Activated CD8-positive, alpha-beta memory T cell treated with anti-CD3 and anti-CD28 coated beads for 24 hours (primary cell): ENCODE results near the gene HTR3C.
"Not testable (repeated sequence)": the region's sequence is repeated elsewhere in the genome, so short reads cannot be mapped to it uniquely, and the experiment has no call there.

ENCODE experiments used
- DNase-seq: peaks from one replicate; pipeline ENCODE4 v3.0.0-alpha.2; 2020

Gene HTR3C

DNA sequence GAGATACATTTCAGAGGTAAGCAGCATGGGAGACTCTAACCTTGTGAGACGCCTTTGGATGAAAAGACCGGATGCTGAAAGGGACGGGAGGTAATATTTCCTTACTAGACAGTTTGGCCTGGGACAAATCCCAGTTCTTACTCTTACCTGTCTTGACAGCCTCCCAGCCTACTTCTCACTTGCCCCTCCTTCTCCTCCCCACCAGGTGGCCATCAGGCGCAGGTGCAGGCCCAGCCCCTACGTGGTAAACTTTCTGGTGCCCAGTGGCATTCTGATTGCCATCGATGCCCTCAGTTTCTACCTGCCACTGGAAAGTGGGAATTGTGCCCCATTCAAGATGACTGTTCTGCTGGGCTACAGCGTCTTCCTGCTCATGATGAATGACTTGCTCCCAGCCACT is 15.0 kb upstream of the HTR3C start:
- DNase-seq: no peak

DNA sequence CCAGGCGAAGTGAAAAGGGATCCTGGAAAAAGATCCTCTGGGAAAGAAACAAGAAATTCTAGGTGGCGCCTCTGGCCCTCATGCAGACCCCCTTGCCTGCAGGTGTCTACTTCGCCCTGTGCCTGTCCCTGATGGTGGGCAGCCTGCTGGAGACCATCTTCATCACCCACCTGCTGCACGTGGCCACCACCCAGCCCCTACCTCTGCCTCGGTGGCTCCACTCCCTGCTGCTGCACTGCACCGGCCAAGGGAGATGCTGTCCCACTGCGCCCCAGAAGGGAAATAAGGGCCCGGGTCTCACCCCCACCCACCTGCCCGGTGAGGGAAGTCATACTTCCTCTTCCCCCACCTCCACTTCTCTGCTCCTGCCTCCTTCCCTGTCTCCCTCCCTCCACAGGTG is 14.5 kb upstream of the HTR3C start:
- not testable (repeated sequence) for DNase-seq

DNA sequence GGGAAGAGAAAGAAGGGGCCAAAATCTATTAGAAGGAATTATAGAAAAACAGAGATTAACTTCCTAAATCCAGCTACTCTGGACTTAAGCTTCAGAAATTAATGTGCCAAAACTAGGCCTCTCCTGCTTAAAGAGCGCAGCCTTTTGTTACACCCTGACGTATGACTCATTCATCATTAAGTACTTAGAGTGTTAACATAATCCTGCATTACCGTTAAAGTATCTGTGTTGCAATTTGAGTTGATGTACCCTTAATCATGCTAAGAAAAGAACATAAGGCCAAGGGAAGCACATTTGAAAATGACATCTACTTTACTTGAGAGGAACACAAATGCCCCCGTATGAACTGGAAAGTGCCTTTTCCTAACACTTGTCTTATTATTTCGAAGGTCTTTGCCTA is 13.4 kb upstream of the HTR3C start:
- no peak for DNase-seq

DNA sequence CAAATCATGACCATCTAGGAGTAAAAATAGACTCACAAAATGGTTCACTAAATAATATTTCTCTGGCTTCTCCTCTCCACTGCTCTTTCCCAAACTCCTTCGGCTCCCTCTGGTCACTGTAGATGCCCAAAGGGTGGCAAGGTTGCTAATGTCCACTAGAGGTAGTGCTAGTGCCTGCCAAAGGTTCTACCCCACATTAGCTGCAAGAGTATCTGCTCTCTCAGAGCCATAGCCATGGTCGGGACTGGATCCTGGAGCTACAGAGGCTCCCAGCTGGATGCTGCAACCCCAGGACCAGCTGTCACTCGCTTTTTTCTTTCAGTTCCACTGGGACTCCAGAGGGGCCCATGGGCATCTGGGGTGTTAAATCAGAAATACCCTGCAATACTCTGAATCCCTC is 12.8 kb upstream of the HTR3C start:
- DNase-seq: no peak

DNA sequence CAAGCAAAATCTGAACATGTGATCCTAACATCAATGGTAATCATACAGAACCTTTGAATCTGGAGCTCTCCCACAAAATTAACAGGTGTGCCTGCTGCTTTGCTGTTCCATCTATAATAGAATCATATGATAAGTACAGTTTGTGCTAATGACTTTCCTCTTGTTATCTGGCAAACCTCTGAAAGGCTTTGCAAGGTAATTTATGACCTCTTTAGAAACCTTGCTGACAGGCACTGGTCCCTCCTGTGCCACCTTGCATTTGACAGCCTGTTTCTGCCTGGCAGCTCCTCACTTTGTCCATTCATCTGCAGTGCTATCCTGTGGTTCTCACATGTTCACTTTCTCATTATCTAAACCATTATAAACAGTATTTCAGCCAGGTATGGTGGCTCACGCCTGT is 10.2 kb upstream of the HTR3C start:
- no peak for DNase-seq

DNA sequence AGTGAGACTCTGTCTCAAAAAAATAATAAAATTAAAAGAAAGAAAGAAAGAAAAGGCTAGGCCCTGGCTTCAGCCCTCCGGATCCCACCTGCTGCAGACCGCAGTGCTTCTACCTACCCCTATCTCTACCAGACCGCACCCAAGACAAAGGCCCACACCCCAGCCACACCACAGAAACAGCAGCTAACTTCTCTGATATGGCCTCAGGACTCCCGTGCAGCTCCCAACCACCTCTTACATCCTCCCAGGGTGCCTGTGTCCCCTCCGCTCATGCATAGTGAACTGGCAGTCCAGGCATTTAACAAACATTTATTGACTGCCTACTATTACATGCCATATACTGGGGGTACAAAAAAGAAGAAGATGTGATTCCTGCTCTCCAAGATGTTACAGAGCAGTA is 6.9 kb upstream of the HTR3C start:
- no peak for DNase-seq

DNA sequence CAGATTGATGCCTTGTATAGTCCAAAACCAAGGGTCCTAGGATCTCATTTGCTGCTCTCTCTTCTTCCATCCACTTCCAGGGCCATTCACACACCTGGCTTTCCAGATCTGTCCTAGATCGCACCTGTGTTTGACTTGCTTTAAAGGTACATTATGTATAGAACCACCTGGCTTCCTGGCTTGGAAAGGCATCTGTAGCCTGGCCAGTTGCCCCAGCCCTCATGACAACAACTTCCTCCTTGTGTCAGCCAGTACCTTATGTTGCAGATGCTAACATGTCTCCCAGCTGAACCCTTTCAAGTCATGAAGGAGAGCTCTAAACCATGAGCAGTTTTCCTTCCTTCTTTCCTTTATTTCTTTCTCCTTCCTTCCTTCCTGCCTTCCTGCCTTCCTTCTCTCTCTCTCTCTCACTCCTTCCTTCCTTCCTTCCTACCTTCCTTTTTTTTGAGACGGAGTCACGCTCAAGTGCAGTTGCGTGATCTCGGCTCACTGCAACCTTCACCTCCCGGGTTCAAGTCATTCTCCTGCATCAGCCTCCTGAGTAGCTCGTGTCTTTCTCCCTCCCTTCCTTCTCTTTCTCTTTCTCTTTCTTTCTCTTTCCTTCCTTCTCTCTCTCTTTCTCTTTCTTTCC is 2.5 kb upstream of the HTR3C start:
- DNase-seq: no peak

DNA sequence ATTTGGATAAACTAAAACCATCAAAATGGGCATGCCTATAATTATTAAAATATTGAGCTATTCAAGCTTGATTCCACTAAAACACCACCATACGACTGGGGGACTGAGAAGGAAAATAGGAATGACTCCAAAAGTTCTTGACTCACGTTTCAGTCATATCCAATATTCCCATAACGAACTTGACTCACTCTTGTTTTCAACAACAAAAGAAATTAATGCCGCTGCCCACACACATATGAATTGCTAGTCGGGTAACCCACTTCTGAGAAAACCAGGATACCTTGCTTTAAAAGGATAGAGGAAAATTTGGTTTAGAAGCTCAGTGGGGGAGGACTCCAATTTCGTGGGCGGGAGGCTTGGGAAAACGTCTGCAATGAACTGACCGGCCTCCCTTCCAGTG is 5.2 kb downstream of the HTR3C start:
- no peak for DNase-seq

DNA sequence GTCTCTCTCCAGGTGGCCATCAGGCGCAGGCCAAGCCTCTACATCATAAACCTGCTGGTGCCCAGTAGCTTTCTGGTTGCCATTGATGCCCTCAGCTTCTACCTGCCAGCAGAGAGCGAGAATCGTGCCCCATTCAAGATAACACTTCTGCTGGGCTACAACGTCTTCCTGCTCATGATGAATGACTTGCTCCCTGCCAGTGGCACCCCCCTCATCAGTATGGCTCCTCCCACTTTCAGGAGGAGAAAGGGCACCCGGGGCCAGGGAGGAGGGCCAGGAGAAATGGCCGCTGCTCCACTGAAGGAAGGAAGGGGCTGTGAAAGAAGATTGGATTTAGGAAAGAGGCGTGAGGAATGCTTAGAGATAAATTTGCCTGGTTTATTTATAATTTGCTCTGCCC is 6.6 kb downstream of the HTR3C start:
- DNase-seq: no peak

DNA sequence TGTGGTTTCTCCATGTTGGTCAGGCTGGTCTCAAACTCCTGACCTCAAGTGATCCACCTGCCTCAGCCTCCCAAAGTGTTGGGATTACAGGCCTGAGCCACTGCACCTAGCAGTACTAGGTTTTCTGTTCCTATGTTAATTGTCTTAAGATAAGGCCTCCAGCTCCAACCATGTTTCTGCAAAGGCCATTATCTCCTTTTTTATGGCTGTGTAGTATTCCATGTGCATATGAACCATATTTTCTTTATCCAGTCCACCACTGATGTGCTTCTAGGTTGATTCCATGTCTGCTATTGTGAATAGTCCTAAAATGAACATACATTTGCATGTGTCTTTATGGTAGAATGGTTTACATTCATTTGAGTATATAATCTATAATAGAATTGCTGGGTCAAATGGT is 9.8 kb downstream of the HTR3C start:
- no peak for DNase-seq

DNA sequence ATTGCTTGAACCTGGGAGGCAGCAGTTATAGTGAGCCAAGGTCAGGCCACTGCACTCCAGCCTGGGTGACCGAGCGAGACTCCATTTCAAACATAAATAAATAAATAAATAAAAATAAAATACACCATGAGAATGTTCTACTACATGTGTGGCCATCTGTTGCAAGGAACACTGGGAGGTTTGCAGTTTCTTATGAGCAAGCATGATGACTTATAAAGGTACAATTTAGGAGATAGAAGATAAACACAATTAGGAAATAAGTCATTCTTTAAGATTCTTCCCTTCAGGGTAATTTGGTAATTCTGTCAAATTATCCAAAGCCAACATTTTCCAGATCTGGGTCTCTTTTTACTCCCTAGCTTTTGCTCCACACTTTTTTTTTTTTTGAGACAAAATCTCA is 13.4 kb downstream of the HTR3C start:
- no peak for DNase-seq

DNA sequence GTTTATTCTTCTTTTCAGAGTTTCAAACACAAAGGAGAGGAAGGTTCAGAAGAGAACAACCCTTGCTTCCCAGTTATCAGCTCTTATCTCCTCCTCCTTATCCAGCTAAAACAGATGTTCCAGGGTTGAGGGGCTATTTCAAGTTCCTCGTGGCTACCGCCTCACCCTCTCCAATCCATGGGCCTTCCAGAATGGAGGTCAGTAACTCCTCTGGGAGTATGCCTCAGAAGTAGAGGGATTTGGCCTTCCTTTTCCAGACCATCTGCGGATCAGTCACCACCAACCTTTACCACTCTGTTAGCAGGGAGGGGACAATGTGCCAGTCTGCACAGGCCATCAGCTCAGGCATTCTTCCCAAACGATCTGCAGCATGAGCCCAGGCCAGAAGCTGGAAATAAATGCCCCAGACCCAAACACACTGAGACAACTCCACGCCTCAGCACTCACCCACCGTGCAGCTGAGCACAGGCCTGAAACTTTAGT is 14.8 kb downstream of the HTR3C start:
- no peak for DNase-seq

DNA sequence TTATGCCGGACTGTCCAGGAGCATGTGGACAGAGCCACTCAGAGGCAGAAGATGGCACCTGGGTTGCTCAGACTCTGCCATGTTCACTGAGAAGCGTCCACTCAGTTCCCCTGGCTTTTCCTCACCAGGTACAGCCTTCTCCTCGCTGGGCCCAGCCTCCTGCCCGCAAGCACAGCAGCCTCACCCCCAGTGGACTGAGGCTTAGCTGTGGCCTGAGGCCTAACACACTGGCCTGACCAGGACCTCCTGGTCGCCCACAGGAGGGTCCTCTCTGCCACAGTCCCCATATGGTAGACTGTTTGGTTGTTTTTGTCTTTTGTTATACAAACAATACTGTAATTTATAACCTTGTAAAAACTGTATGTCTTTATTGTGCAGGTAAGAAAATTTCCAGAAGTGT is 15.5 kb downstream of the HTR3C start:
- DNase-seq: no peak

DNA sequence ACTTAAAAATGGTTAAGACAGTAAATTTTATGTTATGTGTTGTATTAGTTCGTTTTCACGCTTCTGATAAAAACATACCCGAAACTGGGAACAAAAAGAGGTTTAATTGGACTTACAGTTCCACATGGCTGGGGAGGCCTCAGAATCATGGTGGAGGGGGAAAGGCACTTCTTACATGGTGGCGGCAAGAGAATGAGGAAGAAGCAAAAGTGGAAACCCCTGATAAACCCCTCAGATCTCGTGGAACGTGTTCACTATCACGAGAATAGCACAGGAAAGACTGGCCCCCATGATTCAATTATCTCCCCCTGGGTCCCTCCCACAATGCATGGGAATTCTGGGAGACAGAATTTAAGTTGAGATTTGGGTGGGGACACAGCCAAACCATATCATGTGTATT is 18.3 kb downstream of the HTR3C start:
- not testable (repeated sequence) for DNase-seq

DNA sequence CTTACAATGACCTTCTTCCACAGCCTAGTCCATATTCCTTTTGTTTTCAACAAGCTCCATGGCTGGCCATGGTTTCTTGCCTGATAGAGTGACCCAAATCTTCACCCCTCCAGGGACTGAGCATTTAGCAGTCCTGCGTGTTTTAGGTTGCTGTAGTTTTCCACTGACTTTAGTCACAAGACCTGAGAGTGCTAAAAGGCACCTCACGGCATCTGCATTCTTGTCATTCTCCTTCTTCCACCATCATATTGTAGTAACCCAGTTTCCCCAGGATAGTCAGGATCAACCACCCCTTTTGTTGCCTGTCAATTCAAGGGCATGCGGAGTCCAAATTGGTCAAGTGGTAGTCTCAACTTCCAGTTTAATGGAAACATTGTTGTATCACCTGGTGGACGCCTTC is 20.8 kb downstream of the HTR3C start:
- DNase-seq: no peak

DNA sequence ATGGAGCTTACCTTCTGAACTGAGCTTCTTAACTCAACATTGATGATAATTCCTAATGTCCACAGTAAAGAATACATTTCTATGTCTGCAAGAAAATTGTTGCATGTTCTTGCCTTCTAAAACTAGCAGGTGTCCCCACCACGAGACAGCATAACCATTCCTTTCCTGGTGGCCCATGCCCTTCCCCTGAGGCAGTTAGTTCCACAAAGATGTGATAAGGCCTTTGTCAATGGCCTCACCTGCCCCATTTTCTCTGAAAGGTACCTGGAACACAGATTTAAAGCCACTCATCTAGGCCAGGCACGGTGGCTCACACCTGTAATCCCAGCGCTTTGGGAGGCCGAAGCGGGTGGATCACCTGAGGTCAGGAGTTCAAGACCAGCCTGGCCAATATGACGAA is 23.1 kb downstream of the HTR3C start:
- no peak for DNase-seq

DNA sequence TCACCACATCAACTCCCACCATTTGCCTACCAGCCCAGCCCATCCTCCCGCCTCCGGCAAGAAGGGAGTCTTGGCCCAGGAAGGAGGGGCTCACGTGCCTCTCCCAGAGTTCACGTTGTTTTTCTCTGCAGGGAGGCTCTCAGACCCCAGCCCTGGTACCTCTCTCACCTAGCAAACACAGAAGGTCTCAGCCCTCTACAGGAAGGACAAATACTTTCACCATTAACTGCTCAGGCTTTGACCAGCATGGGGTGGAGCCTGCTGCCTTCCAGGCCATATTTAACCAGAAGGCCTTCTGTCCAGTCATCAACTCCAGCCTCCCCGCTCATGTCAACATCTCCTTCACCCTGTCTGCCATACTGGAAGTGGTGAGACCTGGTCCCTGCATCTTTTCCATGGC is 25.0 kb downstream of the HTR3C start:
- DNase-seq: no peak

DNA sequence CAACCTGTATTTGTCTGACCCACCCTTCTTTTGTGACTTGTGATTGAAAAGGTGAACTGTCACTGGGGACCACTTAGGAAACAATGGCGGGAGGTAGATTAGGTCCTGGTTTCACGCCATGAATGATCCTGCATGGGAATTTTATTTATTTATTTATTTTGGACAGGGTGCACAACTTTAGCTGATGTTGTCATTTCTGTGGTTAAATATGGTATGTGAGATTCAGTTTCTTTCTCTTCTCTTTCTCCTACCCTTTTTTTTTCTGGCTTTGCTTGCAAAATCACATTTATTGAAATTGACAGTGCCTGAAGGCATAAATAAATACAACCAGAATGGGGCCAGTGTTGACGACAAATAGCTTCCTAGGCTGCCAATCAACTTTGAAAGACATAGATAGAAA is 26.0 kb downstream of the HTR3C start:
- no peak for DNase-seq

DNA sequence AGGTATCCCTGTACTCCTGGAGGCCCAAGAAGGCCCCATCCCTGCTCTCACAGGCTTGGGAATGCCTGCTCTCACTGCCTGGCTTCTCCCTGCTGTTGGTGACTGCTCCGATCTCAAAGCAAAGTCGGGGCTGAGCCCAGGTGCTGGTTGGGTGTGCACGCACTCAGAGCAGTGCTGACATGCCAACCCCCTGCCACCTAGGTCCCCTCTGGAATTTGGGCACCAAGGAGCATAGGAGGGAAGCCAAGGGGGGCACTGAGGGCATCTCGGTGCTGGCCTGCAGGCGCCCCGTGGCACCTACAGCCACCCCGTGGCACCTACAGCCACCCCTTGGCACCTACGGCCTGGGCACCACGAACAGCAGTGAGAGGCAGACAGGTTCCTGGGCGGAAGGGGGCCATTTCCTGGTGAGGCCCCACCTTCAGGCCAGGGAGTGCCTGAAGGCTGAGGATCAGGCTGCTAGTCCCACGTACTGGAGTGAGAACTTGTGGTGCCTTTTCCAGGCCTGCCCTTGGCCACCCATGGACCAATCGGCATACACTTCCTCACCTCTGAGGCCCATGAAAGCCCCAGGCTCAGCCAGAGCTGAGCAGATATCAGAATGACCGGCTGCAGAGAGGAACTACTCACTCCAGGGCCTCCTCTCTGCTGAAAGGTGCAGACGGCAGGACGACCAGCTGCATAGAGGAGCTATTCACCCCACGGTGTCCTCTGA is 28.4 kb downstream of the HTR3C start:
- DNase-seq: no peak

DNA sequence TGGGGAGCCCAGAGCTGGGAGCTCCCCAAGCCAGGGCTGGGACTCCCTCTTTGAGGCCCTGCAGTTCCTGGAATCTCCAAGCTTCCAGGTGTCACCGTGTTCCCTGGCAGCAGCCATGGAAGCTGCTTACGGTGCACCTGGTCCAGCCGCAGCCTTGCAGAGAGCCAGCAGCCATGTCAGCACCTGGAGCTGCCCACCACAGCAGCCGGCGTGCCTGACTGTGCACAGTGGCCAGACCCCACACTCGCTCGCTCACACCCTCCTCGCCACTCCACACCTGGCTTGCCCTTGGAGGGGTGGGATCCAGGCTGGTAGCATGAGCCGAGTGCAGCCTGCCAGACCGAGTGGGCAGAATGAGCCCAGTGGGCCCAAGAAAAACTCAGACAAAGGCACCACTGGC is 29.2 kb downstream of the HTR3C start:
- DNase-seq: no peak

DNA sequence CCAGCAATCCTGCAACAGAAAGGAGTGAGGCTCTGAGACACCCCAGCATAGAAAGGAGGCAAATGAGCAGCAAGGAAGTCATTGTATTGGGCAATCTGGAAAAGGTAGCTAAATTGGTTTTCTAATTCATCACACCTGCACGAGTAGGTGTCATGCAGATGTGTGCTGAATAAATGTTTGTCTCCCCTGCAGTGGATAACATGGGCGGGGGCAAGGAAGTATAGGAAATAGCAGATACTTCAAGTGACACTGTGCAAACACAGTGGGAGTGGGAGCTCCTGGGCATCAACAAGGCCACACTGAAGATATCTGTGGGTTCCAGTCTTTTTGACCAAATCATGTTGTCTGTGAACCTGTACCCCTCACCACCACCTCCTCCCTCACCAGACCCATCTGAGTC is 29.6 kb downstream of the HTR3C start:
- no peak for DNase-seq

DNA sequence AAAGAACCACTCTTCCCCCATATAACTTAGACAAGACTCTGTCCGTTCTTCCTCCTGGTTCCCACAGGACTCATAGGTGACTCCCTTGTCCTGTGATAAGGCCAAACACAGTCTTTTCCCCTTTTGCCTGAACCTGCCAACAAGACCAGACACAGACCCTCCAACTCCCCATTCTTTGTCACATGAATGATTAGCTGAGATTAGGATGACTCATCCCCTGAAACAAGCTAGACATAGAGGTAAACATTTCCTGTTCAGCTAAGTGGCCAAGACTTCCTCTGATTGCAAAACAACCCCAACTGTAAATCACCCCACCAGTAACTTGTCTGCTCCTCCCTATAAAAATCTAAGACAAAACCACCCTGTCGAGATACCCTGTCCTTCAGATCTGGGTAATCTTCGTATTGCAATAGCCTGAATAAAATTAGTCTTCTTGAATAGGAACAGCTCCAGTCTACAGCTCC is 32.6 kb downstream of the HTR3C start:
- no peak for DNase-seq

DNA sequence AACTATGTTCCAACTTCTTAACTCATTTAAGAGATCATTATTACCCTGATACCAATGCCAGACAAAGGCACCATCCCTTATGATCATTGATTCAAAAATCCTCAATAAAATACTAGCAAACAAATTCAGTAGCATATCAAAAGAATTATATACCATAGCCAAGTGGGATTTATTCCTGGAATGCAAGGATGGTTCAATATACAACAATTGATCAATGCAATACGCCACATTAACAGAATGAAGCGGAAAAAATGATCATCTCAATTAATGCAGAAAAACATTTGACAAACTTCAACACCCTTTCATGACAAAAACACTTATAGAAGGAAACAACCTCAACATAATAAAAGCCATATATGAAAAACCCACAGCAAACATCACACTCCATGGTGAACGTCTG is 39.4 kb downstream of the HTR3C start:
- DNase-seq: no peak

DNA sequence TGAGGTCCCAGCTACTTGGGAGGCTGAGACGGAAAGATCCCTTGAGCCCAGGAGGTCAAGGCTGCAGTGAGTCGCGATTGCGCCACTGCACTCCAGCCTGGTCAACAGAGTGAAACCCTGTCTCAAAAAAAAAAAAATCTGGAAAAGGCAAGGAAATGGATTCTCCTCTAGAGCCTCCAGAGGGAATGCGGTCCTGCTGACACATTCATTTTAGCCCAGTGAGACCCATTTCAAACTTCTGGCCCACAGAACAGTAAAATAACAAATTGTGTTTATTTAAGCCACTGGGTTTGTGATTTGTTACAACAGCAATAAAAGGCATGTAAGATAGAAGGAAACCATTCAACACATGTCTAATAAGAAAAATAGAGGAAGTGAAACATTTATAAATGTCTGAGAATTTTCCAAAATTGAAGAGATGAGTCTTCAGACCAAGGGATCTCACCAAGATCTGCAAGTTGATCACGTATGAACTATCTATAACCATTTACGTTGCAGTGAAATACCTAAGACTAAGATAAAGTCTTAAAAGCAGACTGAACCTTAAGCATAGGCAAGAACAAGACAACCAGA is 44.0 kb downstream of the HTR3C start, which contains the start of gene HTR3E:
TSS of gene HTR3E (plus strand) at position 254 of the 573 bp plus-strand sequence. CDS start 466 bp downstream, outside the sequence.
- no peak for DNase-seq
